ENCODE results near the gene CARD8.

CARD8 gene

GRCh38 chr19:48181505-48181904 is 74.2 kb downstream of the CARD8 start:
- Histone ChIP-seq H3K27me3 (no peaks in the 10 kb centered on the region), H3K27ac (no peak overlapping the region), H3K9me3 (replicated peaks in 1 of 11) (peaks cover 18 to 37% (median 31%) of the 10 kb centered on the region in 11 experiments), H3K4me3 (no peak overlapping the region; a peak in 1 of 20 replicates), H3K4me2 (no peak overlapping the region), H3K4me1 (peaks cover 11 to 31% (median 20%) of the 10 kb centered on the region in 10 experiments), H4K20me1 (no peaks in the 10 kb centered on the region), H3K36me3 (peaks cover 39 to 68% (median 57%) of the 10 kb centered on the region in 11 experiments), H3K9ac (no peak overlapping the region)
- no peak for TF ChIP-seq Cebpa-rat (IDR thresholded peaks at IDR 0.05)

GRCh38 chr19:48176226-48176625 is 79.5 kb downstream of the CARD8 start:
- H3K9ac ChIP-seq: no peak overlapping the region
- H4K20me1 ChIP-seq: no peaks in the 10 kb centered on the region
- H3K27me3 ChIP-seq: no peaks in the 10 kb centered on the region
- H3K27ac ChIP-seq: no peak overlapping the region
- H3K4me3 ChIP-seq: no peak overlapping the region
- H3K36me3 ChIP-seq: peaks cover 48 to 86% (median 77%) of the 10 kb centered on the region in 11 experiments
- peaks cover 6 to 15% (median 7%) of the 10 kb centered on the region in 10 experiments for H3K4me1 ChIP-seq
- H3K9me3 ChIP-seq (replicated peaks in 1 of 11): peaks cover 9 to 19% (median 15%) of the 10 kb centered on the region in 11 experiments
- TF ChIP-seq Cebpa-rat (IDR thresholded peaks at IDR 0.05): no peak
- H3K4me2 ChIP-seq: no peak overlapping the region

- Histone ChIP-seq H3K9ac (peak overlapping the region in 8 of 11 experiments; percentile 6 to 58 (median 25); a peak in 5 of 22 replicates), H3K27me3 (no peaks in the 10 kb centered on the region), H3K27ac (peak overlapping the region in 2 of 11 experiments; percentile 7 to 38; a peak in 1 of 22 replicates), H3K4me2 (peak overlapping the region in 1 of 11 experiments; percentile 18; a peak in 1 of 22 replicates), H3K4me1 (peaks cover 10 to 18% (median 11%) of the 10 kb centered on the region in 10 experiments), H3K36me3 (peaks cover 42 to 80% (median 71%) of the 10 kb centered on the region in 11 experiments), H4K20me1 (no peaks in the 10 kb centered on the region), H3K4me3 (no peak overlapping the region), H3K9me3 (replicated peaks in 1 of 11) (peaks cover 3 to 12% (median 8%) of the 10 kb centered on the region in 11 experiments; a peak in 18 of 22 replicates)
- TF ChIP-seq Cebpa-rat (IDR thresholded peaks at IDR 0.05): no peak
Observed at GRCh38 chr19:48175578-48175977, 80.1 kb downstream of the CARD8 start.

- H3K27ac ChIP-seq: no peak overlapping the region
- H3K9me3 ChIP-seq (replicated peaks in 1 of 11): peaks cover 0 to 2% (median 0%) of the 10 kb centered on the region in 11 experiments; a peak in 2 of 22 replicates
- no peaks in the 10 kb centered on the region for H3K27me3 ChIP-seq
- no peaks in the 10 kb centered on the region for H4K20me1 ChIP-seq
- no peak overlapping the region for H3K4me3 ChIP-seq
- H3K9ac ChIP-seq: peak overlapping the region in 5 of 11 experiments; percentile 6 to 58 (median 51); a peak in 2 of 22 replicates
- H3K4me2 ChIP-seq: no peak overlapping the region
- peaks cover 31 to 70% (median 60%) of the 10 kb centered on the region in 11 experiments for H3K36me3 ChIP-seq
- H3K4me1 ChIP-seq: peaks cover 10 to 18% (median 11%) of the 10 kb centered on the region in 10 experiments
- peak in 4 of 11 experiments; percentile 12 to 44 (median 20); a peak in 2 of 22 replicates for TF ChIP-seq Cebpa-rat (IDR thresholded peaks at IDR 0.05)
Observed at GRCh38 chr19:48174445-48175030, 81.2 kb downstream of the CARD8 start.

GRCh38 chr19:48171710-48172109 is 84.0 kb downstream of the CARD8 start:
- H3K9ac ChIP-seq: peak overlapping the region; percentile 86 to 96 (median 92); a peak in 20 of 22 replicates
- peak overlapping the region; percentile 94 to 100 (median 98) for H3K4me2 ChIP-seq
- peak overlapping the region; percentile 77 to 97 (median 89); a peak in 16 of 20 replicates for H3K4me3 ChIP-seq
- H3K4me1 ChIP-seq: peaks cover 36 to 46% (median 38%) of the 10 kb centered on the region in 10 experiments
- H4K20me1 ChIP-seq: peaks cover 0 to 16% (median 0%) of the 10 kb centered on the region in 11 experiments; a peak in 6 of 22 replicates
- no peaks in the 10 kb centered on the region for H3K9me3 ChIP-seq (replicated peaks in 1 of 11)
- peak overlapping the region in 6 of 11 experiments; percentile 27 to 95 (median 92); a peak in 8 of 22 replicates for H3K27ac ChIP-seq
- H3K27me3 ChIP-seq: no peaks in the 10 kb centered on the region
- TF ChIP-seq Cebpa-rat (IDR thresholded peaks at IDR 0.05): no peak
- peaks cover 27 to 50% (median 43%) of the 10 kb centered on the region in 11 experiments for H3K36me3 ChIP-seq

GRCh38 chr19:48170817-48171347 is 84.8 kb downstream of the CARD8 start:
- peak overlapping the region in 10 of 11 experiments; percentile 88 to 96 (median 93); a peak in 20 of 22 replicates for H3K27ac ChIP-seq

GRCh38 chr19:48169939-48170803 is 85.5 kb downstream of the CARD8 start, which contains the start of the genes LIG1 and ZSWIM9:
LIG1 (minus strand) TSS chr19:48170344; CDS start chr19:48165566, 4,778 bp downstream.
ZSWIM9 (plus strand) TSS chr19:48170680; CDS start chr19:48171803, 1,123 bp downstream.
- no peak for TF ChIP-seq Cebpa-rat (IDR thresholded peaks at IDR 0.05)
- Histone ChIP-seq H3K4me2 (peak within 1 kb of the TSS; percentile 94 to 100 (median 98)), H3K9ac (peak within 1 kb of the TSS; percentile 86 to 96 (median 92)), H3K9me3 (replicated peaks in 1 of 11) (no peaks in the 10 kb centered on the region), H3K4me3 (peak within 1 kb of the TSS; percentile 77 to 97 (median 89)), H3K27me3 (no peaks in the 10 kb centered on the region), H3K27ac (peak within 1 kb of the TSS; percentile 88 to 96 (median 93)), H3K36me3 (peaks cover 25 to 34% (median 29%) of the 10 kb centered on the region in 11 experiments), H3K4me1 (peaks cover 51 to 56% (median 53%) of the 10 kb centered on the region in 10 experiments), H4K20me1 (peaks cover 0 to 16% (median 0%) of the 10 kb centered on the region in 11 experiments; a peak in 6 of 22 replicates)

More at GRCh38 chr19:48170817-48171347, 84.8 kb downstream of the CARD8 start:
- Histone ChIP-seq H3K9ac (peak overlapping the region; percentile 86 to 96 (median 92)), H3K27me3 (no peaks in the 10 kb centered on the region), H3K4me2 (peak overlapping the region; percentile 94 to 100 (median 98)), H3K9me3 (replicated peaks in 1 of 11) (no peaks in the 10 kb centered on the region), H3K4me1 (peaks cover 44 to 55% (median 46%) of the 10 kb centered on the region in 10 experiments), H4K20me1 (peaks cover 0 to 16% (median 0%) of the 10 kb centered on the region in 11 experiments; a peak in 6 of 22 replicates), H3K4me3 (peak overlapping the region; percentile 77 to 97 (median 89)), H3K36me3 (peaks cover 27 to 41% (median 36%) of the 10 kb centered on the region in 11 experiments)
- no peak for TF ChIP-seq Cebpa-rat (IDR thresholded peaks at IDR 0.05)

GRCh38 chr19:48169578-48169938 is 86.2 kb downstream of the CARD8 start:
- H3K4me2 ChIP-seq: peak overlapping the region; percentile 55 to 98 (median 74)
- peak overlapping the region in 10 of 11 experiments; percentile 88 to 96 (median 93); a peak in 20 of 22 replicates for H3K27ac ChIP-seq
- peak overlapping the region; percentile 77 to 97 (median 89) for H3K4me3 ChIP-seq
- peaks cover 57 to 60% (median 59%) of the 10 kb centered on the region in 10 experiments for H3K4me1 ChIP-seq
- H3K36me3 ChIP-seq: peaks cover 21 to 33% (median 25%) of the 10 kb centered on the region in 11 experiments
- peaks cover 0 to 16% (median 0%) of the 10 kb centered on the region in 11 experiments; a peak in 6 of 22 replicates for H4K20me1 ChIP-seq
- no peaks in the 10 kb centered on the region for H3K27me3 ChIP-seq
- H3K9ac ChIP-seq: peak overlapping the region; percentile 86 to 96 (median 92); a peak in 21 of 22 replicates
- H3K9me3 ChIP-seq (replicated peaks in 1 of 11): no peaks in the 10 kb centered on the region
- no peak for TF ChIP-seq Cebpa-rat (IDR thresholded peaks at IDR 0.05)

All from BLaER1 treated with 17β-estradiol and CSF1 and Interleukin-3, amounts not matched to agents 10 nM and 100 nM (cell line).